Panc1 (cell line): ENCODE data around the gene PPP1R13L. TPM values are rescaled to one million over a fixed set of nuclear protein-coding genes. Genes with fewer than 3 reads are reported as not detected.
A peak's percentile ranks its signal among the peaks of the same experiment; 100 is the strongest.

Experiments used
- ATAC-seq: fragments of 200-7000 bp; cut with Tn5 transposase; 2 replicates; pipeline ENCODE4 v1.9.1; 2020; ENCODE audit warnings: mild to moderate bottlenecking, moderate library complexity
- BruUV-seq: library from RNA; stranded (reverse); fragments of 400-500 nt; replicated peaks from 2 replicates; lab custom pipeline; 2021; lab: Mats Ljungman, UMichigan
- CTCF ChIA-PET: fragments of 300-600 bp; sonication (Branson Sonifier 250); formaldehyde crosslinking; loops from one replicate; lab custom pipeline; 2022; ENCODE audit warnings: antibody characterized with exemption; lab: Charles Lee
- POLR2A ChIA-PET: fragments of 300-600 bp; sonication (Branson Sonifier 250); formaldehyde crosslinking; loops from one replicate; lab custom pipeline; 2022; ENCODE audit warnings: antibody characterized with exemption; lab: Charles Lee
- DNase-seq: peaks from one replicate; pipeline ENCODE4 v3.0.0-alpha.2; 2010; ENCODE audit warnings: low read depth, low spot score
- H3K27ac ChIP-seq: 2 replicates; pipeline ENCODE4 v1.5.1; 2011; ENCODE audit warnings: mild to moderate bottlenecking, low read length, inconsistent platforms
- H3K27me3 ChIP-seq: fragments of 200-500 bp; sonication (Bioruptor generic); 2 replicates; pipeline ENCODE4 v1.6.0; 2014; ENCODE audit warnings: low read length, inconsistent platforms; ENCODE audit not compliant: control insufficient read depth, insufficient read depth
- H3K36me3 ChIP-seq: fragments of 200-500 bp; sonication (Bioruptor generic); 2 replicates; pipeline ENCODE4 v1.5.1; 2014; ENCODE audit warnings: inconsistent platforms, mild to moderate bottlenecking, low read length, moderate library complexity; ENCODE audit not compliant: control insufficient read depth, insufficient read depth
- H3K4me1 ChIP-seq: 2 replicates; pipeline ENCODE4 v1.5.1; 2011; ENCODE audit warnings: inconsistent platforms, mild to moderate bottlenecking, low read length, moderate library complexity; ENCODE audit not compliant: control insufficient read depth, insufficient read depth
- H3K4me3 ChIP-seq, 2 experiments: 2 replicates each; pipeline ENCODE4 v1.5.1; 2011 to 2012; ENCODE audit warnings: low read depth in 2 of 2, low read length in 2 of 2, mild to moderate bottlenecking in 2 of 2, inconsistent platforms in 1 of 2, moderate library complexity in 1 of 2
- H3K9me3 ChIP-seq: fragments of 200-500 bp; sonication (Bioruptor generic); 2 replicates; pipeline ENCODE4 v1.5.1; 2014; ENCODE audit warnings: low read depth, mild to moderate bottlenecking, inconsistent platforms, low read length, moderate library complexity; ENCODE audit not compliant: control insufficient read depth, insufficient read depth
- POLR2AphosphoS5 ChIP-seq: IDR thresholded peaks from 2 replicates; pipeline ENCODE4 v1.6.1; 2012; ENCODE audit warnings: mild to moderate bottlenecking, low read depth, low read length, moderate library complexity
- SIN3A ChIP-seq: IDR thresholded peaks from 2 replicates; pipeline ENCODE4 v1.6.1; 2012; ENCODE audit warnings: low read depth, mild to moderate bottlenecking, low read length, moderate library complexity, borderline replicate concordance; ENCODE audit not compliant: insufficient read depth
- TCF7L2 ChIP-seq: IDR thresholded peaks from 2 replicates; pipeline ENCODE4 v1.6.1; 2011; ENCODE audit warnings: mild to moderate bottlenecking, low read depth, low read length, inconsistent platforms
- in situ Hi-C: cut with HindIII; loops from 2 replicates; pipeline ENCODE4 v1.10.0; 2016; ENCODE audit warnings: low sequenced_read_pairs, low pct_unique_long_range_greater_than_20kb
- intact Hi-C: fragments of 100-400 bp; cut with micrococcal nuclease; formaldehyde crosslinking; loops from one replicate; pipeline ENCODE4 v1.10.0; 2022; ENCODE audit not compliant: unreplicated experiment
- total RNA-seq: library from RNA; stranded (reverse); gene quantifications from one replicate; pipeline ENCODE4 v1.2.1, GENCODE V29; 2021; ENCODE audit not compliant: unreplicated experiment
- TF ChIP-seq, protein P1 (sequence below), 2 experiments: IDR thresholded peaks; 2 replicates each; pipeline ENCODE4 v1.6.1; 2011 to 2012; ENCODE audit warnings: low read depth in 2 of 2, control low read depth in 1 of 2, low read length in 1 of 2, mild to moderate bottlenecking in 1 of 2, moderate library complexity in 1 of 2; ENCODE audit not compliant: insufficient read depth in 1 of 2
- TF ChIP-seq, protein P2 (sequence below): fragments of 450-650 bp; IDR thresholded peaks from 2 replicates; pipeline ENCODE4 v1.5.1; 2017; ENCODE audit warnings: mild to moderate bottlenecking

PPP1R13L gene
- total RNA-seq, 1 experiment from 2014 or later, result 39.1 TPM

DNA sequence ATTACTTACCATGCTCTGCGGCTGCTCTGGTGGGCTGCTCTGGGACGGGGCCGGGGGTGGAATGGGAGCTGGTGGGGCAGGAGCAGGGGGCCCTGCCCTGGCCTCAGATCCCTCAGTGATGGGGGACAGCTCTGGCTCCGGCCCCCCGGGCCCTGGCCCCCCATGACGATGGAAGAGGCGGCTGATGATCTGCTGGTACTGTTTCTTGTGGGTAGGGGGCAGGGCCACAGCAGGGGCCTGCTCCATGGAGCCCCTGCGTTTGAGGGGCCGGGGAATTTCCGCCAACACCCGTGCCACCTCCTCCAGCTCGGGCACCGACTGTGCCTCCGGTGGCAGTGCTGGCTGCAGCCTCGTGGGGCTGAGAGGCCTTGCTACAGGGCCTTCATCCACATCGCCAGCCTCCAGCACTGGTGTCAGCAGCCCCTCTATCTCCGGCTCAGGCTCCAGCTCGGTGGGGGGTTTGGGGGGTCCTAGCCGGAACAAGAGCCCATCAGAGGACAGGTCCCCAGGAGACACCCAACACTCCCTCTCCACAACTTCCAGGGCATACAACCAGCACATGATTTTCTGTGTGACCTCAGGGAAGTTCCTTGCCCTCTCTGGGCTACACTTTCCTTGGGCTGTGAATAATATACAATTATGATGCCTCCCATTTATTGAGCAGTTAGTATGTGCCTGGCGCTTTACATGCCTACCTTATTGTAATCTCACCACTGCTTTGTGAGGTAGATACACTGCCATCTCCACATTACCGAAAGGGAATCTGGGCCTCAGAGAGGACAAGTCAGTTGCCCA, 12.8 kb downstream of the PPP1R13L start:
- no peak for DNase-seq
- no peaks in the 10 kb centered on the region for H3K9me3 ChIP-seq
- ATAC-seq, result no peak
- H3K4me3 ChIP-seq, result no peak overlapping the region
- no peaks in the 10 kb centered on the region for H3K4me1 ChIP-seq
- POLR2A ChIA-PET, result no interaction called here
- H3K36me3 ChIP-seq, result no peaks in the 10 kb centered on the region; the same call in 1 of the 2 replicates
- no TSS peak for BruUV-seq
- CTCF ChIA-PET, result no interaction called here
- TF ChIP-seq, protein P1, sequence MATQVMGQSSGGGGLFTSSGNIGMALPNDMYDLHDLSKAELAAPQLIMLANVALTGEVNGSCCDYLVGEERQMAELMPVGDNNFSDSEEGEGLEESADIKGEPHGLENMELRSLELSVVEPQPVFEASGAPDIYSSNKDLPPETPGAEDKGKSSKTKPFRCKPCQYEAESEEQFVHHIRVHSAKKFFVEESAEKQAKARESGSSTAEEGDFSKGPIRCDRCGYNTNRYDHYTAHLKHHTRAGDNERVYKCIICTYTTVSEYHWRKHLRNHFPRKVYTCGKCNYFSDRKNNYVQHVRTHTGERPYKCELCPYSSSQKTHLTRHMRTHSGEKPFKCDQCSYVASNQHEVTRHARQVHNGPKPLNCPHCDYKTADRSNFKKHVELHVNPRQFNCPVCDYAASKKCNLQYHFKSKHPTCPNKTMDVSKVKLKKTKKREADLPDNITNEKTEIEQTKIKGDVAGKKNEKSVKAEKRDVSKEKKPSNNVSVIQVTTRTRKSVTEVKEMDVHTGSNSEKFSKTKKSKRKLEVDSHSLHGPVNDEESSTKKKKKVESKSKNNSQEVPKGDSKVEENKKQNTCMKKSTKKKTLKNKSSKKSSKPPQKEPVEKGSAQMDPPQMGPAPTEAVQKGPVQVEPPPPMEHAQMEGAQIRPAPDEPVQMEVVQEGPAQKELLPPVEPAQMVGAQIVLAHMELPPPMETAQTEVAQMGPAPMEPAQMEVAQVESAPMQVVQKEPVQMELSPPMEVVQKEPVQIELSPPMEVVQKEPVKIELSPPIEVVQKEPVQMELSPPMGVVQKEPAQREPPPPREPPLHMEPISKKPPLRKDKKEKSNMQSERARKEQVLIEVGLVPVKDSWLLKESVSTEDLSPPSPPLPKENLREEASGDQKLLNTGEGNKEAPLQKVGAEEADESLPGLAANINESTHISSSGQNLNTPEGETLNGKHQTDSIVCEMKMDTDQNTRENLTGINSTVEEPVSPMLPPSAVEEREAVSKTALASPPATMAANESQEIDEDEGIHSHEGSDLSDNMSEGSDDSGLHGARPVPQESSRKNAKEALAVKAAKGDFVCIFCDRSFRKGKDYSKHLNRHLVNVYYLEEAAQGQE (IDR thresholded peaks at IDR 0.05; ENCODE audit: insufficient read depth in 1 of 2, low read depth in 2 of 2, low read length in 1 of 2), result no peak
- TF ChIP-seq, protein P2, sequence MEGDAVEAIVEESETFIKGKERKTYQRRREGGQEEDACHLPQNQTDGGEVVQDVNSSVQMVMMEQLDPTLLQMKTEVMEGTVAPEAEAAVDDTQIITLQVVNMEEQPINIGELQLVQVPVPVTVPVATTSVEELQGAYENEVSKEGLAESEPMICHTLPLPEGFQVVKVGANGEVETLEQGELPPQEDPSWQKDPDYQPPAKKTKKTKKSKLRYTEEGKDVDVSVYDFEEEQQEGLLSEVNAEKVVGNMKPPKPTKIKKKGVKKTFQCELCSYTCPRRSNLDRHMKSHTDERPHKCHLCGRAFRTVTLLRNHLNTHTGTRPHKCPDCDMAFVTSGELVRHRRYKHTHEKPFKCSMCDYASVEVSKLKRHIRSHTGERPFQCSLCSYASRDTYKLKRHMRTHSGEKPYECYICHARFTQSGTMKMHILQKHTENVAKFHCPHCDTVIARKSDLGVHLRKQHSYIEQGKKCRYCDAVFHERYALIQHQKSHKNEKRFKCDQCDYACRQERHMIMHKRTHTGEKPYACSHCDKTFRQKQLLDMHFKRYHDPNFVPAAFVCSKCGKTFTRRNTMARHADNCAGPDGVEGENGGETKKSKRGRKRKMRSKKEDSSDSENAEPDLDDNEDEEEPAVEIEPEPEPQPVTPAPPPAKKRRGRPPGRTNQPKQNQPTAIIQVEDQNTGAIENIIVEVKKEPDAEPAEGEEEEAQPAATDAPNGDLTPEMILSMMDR, result no peak
- TF ChIP-seq SIN3A, result no peak
- no peak for TF ChIP-seq TCF7L2
- no peak for TF ChIP-seq POLR2AphosphoS5
- in situ Hi-C loops, result no loop called here
- no peak overlapping the region for H3K27ac ChIP-seq
- intact Hi-C loops, result no loop called here
- no peaks in the 10 kb centered on the region for H3K27me3 ChIP-seq

DNA sequence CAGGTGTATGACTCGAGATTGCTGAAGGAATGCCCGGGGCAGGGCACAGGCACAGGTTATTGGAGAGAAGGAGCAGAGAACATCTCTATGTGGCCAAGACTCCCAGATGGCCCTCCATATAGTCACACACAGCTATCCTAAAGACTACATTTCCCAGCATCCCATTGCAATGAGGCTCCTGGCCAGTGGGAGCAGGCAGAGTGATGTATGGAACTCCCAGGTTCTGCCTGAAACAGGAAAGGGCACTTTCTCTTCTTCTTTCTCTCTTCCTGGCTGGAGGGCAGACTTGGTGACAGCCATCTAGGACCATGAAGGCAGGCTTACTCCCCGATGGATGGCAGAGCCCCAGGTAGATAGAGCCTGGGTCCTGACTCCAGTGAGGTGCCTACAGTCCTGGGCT, 13.5 kb downstream of the PPP1R13L start:
- Histone ChIP-seq H3K4me1 (no peaks in the 10 kb centered on the region), H3K27me3 (no peaks in the 10 kb centered on the region), H3K9me3 (no peaks in the 10 kb centered on the region), H3K4me3 (no peak overlapping the region), H3K27ac (no peak overlapping the region), H3K36me3 (no peaks in the 10 kb centered on the region; the same call in 1 of the 2 replicates)
- no TSS peak for BruUV-seq
- no peak for TF ChIP-seq POLR2AphosphoS5
- no peak for TF ChIP-seq TCF7L2
- TF ChIP-seq, protein P2, result no peak
- TF ChIP-seq SIN3A, result no peak
- TF ChIP-seq, protein P1 (IDR thresholded peaks at IDR 0.05; ENCODE audit: insufficient read depth in 1 of 2, low read depth in 2 of 2, low read length in 1 of 2), result no peak
- CTCF ChIA-PET, result no interaction called here
- intact Hi-C loops (no loop called here), in situ Hi-C loops (no loop called here)
- DNase-seq, result no peak
- ATAC-seq, result peak; percentile 84
- POLR2A ChIA-PET, result no interaction called here
